OCI-LY3 (cell line): Measurements from ENCODE around the gene TRDMT1.

Experiments used
- CTCF ChIP-seq: fragments of 200-600, 300-600 bp; sonication (generic); IDR thresholded peaks from 2 replicates; pipeline ENCODE4 v1.5.1; 2014; ENCODE audit warnings: antibody characterized with exemption, low read length, low read depth
- EZH2phosphoT487 ChIP-seq: fragments of 200-600 bp; shearing (Covaris generic); IDR thresholded peaks from 2 replicates; pipeline ENCODE4 v1.6.1; 2018; ENCODE audit warnings: antibody characterized with exemption, mixed run types, low read depth

GRCh38 chr10:17225808-17226207 is 24.3 kb upstream of the TRDMT1 start:
- TF ChIP-seq CTCF (no peak), EZH2phosphoT487 (no peak)
